Fibroblast of skin of back (primary cell): ENCODE measurements around the gene POLD4.
A peak's percentile ranks its signal among the peaks of the same experiment; 100 is the strongest.

Experiments
- DNase-seq: peaks from one replicate; pipeline ENCODE4 v3.0.0-alpha.2; 2013

Gene POLD4

GRCh38 chr11:67370351-67371076, 17.2 kb upstream of the POLD4 start:
- peak; percentile 43 for DNase-seq

GRCh38 chr11:67369801-67370284, 16.5 kb upstream of the POLD4 start:
- peak; percentile 50 for DNase-seq

- DNase-seq: peak; percentile 26
These were observed 15.9 kb upstream of the POLD4 start for GRCh38 chr11:67369275-67369674.

GRCh38 chr11:67368621-67369020, 15.3 kb upstream of the POLD4 start:
- no peak for DNase-seq

- no peak for DNase-seq
These were observed 14.4 kb upstream of the POLD4 start for GRCh38 chr11:67367761-67368227.

- no peak for DNase-seq
These were observed 13.8 kb upstream of the POLD4 start for GRCh38 chr11:67366961-67367760.

GRCh38 chr11:67366546-67366945, 13.2 kb upstream of the POLD4 start:
- no peak for DNase-seq

GRCh38 chr11:67365736-67366444, 12.5 kb upstream of the POLD4 start:
- DNase-seq: no peak

- no peak for DNase-seq
These were observed 11.7 kb upstream of the POLD4 start for GRCh38 chr11:67364783-67365722.

GRCh38 chr11:67364169-67364568, 10.8 kb upstream of the POLD4 start:
- DNase-seq: no peak

- DNase-seq: peak; percentile 40
These were observed 4.7 kb upstream of the POLD4 start for GRCh38 chr11:67357831-67358670.

- DNase-seq: peak; percentile 82
These were observed 3.7 kb upstream of the POLD4 start for GRCh38 chr11:67356864-67357561.

GRCh38 chr11:67356387-67356863, 3.1 kb upstream of the POLD4 start:
- DNase-seq: no peak

GRCh38 chr11:67355794-67356386, 2.5 kb upstream of the POLD4 start:
- DNase-seq: no peak

- DNase-seq: no peak
These were observed 1.9 kb upstream of the POLD4 start for GRCh38 chr11:67355023-67355793.

- peak; percentile 97 for DNase-seq
These were observed 1.0 kb upstream of the POLD4 start for GRCh38 chr11:67354075-67355022.

GRCh38 chr11:67352546-67353316, 615 bp downstream of the POLD4 start:
- DNase-seq: peak; percentile 46
